H1 (cell line): ENCODE results near the gene PREX1.

ENCODE experiments used
- BCL11A ChIP-seq, 2 experiments: IDR thresholded peaks; one replicate each; pipeline ENCODE4 v1.6.1; 2011; ENCODE audit warnings: low read depth in 2 of 2, low read length in 2 of 2, mild to moderate bottlenecking in 2 of 2
- CTCF ChIP-seq, 3 experiments: IDR thresholded peaks; 1 replicate in 2 of 3; 2 replicates in 1 of 3; pipeline versions ENCODE4 v1.5.1 to v1.6.1; 2011; ENCODE audit warnings: low read length in 3 of 3, mild to moderate bottlenecking in 3 of 3, inconsistent platforms in 2 of 3, low read depth in 1 of 3, moderate library complexity in 1 of 3; ENCODE audit not compliant: insufficient read depth in 1 of 3; ENCODE audit errors: control extremely low read depth in 1 of 3
- E2F6 ChIP-seq: IDR thresholded peaks from 2 replicates; pipeline ENCODE4 v1.6.1; 2012; ENCODE audit warnings: inconsistent platforms
- HDAC6 ChIP-seq: IDR thresholded peaks from one replicate; pipeline ENCODE4 v1.7.1; 2012; ENCODE audit warnings: low read depth, mild to moderate bottlenecking, inconsistent platforms, low read length, moderate library complexity
- MAFK ChIP-seq: IDR thresholded peaks from 2 replicates; pipeline ENCODE4 v1.6.1; 2012; ENCODE audit warnings: low read depth, mild to moderate bottlenecking, improper control_type of control experiment, low read length
- POLR2AphosphoS5 ChIP-seq: IDR thresholded peaks from 2 replicates; pipeline ENCODE4 v1.6.1; 2011; ENCODE audit warnings: low read depth, low read length
- RNF2 ChIP-seq: fragments of 200-900, 300-1000 bp; sonication (generic); IDR thresholded peaks from 2 replicates; pipeline ENCODE4 v1.7.1; 2016; ENCODE audit warnings: borderline replicate concordance, low read depth, mild to moderate bottlenecking, antibody characterized with exemption, low read length; ENCODE audit not compliant: poor library complexity, severe bottlenecking; ENCODE audit errors: missing control alignments
- SIN3A ChIP-seq, 2 experiments: IDR thresholded peaks in 1 of 2; conservative IDR thresholded peaks in 1 of 2; 2 replicates each; pipeline ENCODE4 v1.6.1; 2011 to 2012; ENCODE audit warnings: low read length in 2 of 2, improper control_type of control experiment in 1 of 2, low read depth in 1 of 2, mild to moderate bottlenecking in 1 of 2
- SRF ChIP-seq: IDR thresholded peaks from 2 replicates; pipeline ENCODE4 v1.6.1; 2011; ENCODE audit warnings: mild to moderate bottlenecking, low read depth, low read length, moderate library complexity
- USF2 ChIP-seq: IDR thresholded peaks from 2 replicates; pipeline ENCODE4 v1.6.1; 2011; ENCODE audit warnings: low read length, improper control_type of control experiment

GRCh38 chr20:48668451-48668946, 159.3 kb downstream of the PREX1 start:
- TF ChIP-seq RNF2 (no peak), HDAC6 (no peak), BCL11A (IDR thresholded peaks at IDR 0.05; ENCODE audit: low read depth in 2 of 2, low read length in 2 of 2) (no peak), SRF (no peak), POLR2AphosphoS5 (no peak), CTCF (IDR thresholded peaks at IDR 0.05; ENCODE audit: control extremely low read depth in 1 of 3, insufficient read depth in 1 of 3, low read depth in 1 of 3, low read length in 3 of 3) (no peak), SIN3A (conservative IDR thresholded peaks at IDR 0.05 in 1 of 2, IDR thresholded peaks at IDR 0.05 in 1 of 2; ENCODE audit: low read depth in 1 of 2, low read length in 2 of 2) (no peak), E2F6 (no peak), USF2 (no peak), MAFK (no peak)
